Spleen (tissue), 7 donors: ENCODE data around the gene DNPEP.

Experiments
- POLR2A ChIP-seq, 3 donors: fragments of 450-650 bp; IDR thresholded peaks; one replicate each; pipeline ENCODE4 v1.5.1; 2017; ENCODE audit warnings: antibody characterized with exemption in 3 of 3, mild to moderate bottlenecking in 1 of 3
- TF ChIP-seq, protein P1 (sequence below), 11 experiments: fragments of 200-600 bp in 7 of 11; fragments of 450-650 bp in 4 of 11; sonication (generic) in 4 of 11; IDR thresholded peaks in 8 of 11; conservative IDR thresholded peaks in 3 of 11; 1 replicate in 7 of 11; 2 replicates in 4 of 11; pipeline versions ENCODE4 v1.4.0 to v1.8.0; 2016 to 2021; ENCODE audit warnings: antibody characterized with exemption in 11 of 11, inconsistent platforms in 4 of 11, mild to moderate bottlenecking in 1 of 11
- donor health status: DM: no; HTN: no; CAD: no; lungs with moderate emphysema.
- donor health status: DM: no; HTN: no; CAD: no.
- donor health status: DM: no; HTN: no; CAD: no.

DNA sequence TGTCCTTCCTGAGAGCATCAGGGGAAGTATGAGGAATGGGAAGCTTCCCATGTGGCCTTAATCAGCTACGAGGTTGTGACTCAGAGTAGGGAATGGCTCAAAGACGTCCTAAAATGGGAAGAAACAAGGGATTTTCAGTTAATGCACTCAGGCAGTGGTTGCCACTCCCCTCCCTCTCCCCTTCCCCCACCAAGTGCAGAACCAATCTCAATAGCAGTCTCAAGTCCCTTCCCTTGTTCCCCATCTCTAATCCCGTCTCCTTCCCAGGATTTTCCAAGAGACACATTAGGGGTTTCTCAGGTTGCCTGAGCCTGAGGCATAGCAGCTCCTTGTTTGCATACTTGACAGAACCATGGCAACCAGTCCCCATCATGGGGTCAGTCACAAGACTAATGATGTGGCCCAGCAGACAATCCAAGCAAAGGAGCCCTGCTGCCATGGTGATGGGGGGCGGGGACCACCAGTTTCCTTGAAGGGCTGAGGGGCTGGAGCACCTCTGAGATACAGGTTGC lies 36.9 kb downstream of the DNPEP start:
- TF ChIP-seq, protein P1, sequence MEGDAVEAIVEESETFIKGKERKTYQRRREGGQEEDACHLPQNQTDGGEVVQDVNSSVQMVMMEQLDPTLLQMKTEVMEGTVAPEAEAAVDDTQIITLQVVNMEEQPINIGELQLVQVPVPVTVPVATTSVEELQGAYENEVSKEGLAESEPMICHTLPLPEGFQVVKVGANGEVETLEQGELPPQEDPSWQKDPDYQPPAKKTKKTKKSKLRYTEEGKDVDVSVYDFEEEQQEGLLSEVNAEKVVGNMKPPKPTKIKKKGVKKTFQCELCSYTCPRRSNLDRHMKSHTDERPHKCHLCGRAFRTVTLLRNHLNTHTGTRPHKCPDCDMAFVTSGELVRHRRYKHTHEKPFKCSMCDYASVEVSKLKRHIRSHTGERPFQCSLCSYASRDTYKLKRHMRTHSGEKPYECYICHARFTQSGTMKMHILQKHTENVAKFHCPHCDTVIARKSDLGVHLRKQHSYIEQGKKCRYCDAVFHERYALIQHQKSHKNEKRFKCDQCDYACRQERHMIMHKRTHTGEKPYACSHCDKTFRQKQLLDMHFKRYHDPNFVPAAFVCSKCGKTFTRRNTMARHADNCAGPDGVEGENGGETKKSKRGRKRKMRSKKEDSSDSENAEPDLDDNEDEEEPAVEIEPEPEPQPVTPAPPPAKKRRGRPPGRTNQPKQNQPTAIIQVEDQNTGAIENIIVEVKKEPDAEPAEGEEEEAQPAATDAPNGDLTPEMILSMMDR (IDR thresholded peaks at IDR 0.05 in 8 of 11, conservative IDR thresholded peaks at IDR 0.05 in 3 of 11) = no peak
- no peak for TF ChIP-seq POLR2A (IDR thresholded peaks at IDR 0.05)
